DMS114 treated with DMSO at 0.1 percent for 48 hours (cell line): ENCODE data around the gene TSPAN4.

Source experiments
- DNase-seq: peaks from one replicate; lab custom pipeline; 2025; ENCODE audit not compliant: unreplicated experiment; lab: John Stamatoyannopoulos, UW

The TSPAN4 gene

GRCh38 chr11:848380-848931, 5.8 kb downstream of the TSPAN4 start:
- no peak for DNase-seq

- DNase-seq: no peak
Measured at GRCh38 chr11:849104-849824, 6.6 kb downstream of the TSPAN4 start.

- DNase-seq: no peak
Measured at GRCh38 chr11:849951-850774, 7.5 kb downstream of the TSPAN4 start.

GRCh38 chr11:850775-851763, 8.4 kb downstream of the TSPAN4 start:
- no peak for DNase-seq

- no peak for DNase-seq
Measured at GRCh38 chr11:852762-853161, 10.1 kb downstream of the TSPAN4 start.

GRCh38 chr11:853682-854448, 11.2 kb downstream of the TSPAN4 start:
- no peak for DNase-seq

GRCh38 chr11:854601-855329, 12.1 kb downstream of the TSPAN4 start:
- no peak for DNase-seq

- DNase-seq: no peak
Measured at GRCh38 chr11:855330-855674, 12.7 kb downstream of the TSPAN4 start.

GRCh38 chr11:855796-856195, 13.1 kb downstream of the TSPAN4 start:
- no peak for DNase-seq

- no peak for DNase-seq
Measured at GRCh38 chr11:856397-856796, 13.7 kb downstream of the TSPAN4 start.

- DNase-seq: no peak
Measured at GRCh38 chr11:858053-858761, 15.6 kb downstream of the TSPAN4 start.

GRCh38 chr11:858762-859339, 16.2 kb downstream of the TSPAN4 start:
- no peak for DNase-seq

GRCh38 chr11:859394-860131, 16.9 kb downstream of the TSPAN4 start:
- DNase-seq: peak; percentile 24

GRCh38 chr11:860234-861104, 17.8 kb downstream of the TSPAN4 start:
- no peak for DNase-seq

GRCh38 chr11:861105-861479, 18.4 kb downstream of the TSPAN4 start:
- DNase-seq: no peak

- no peak for DNase-seq
Measured at GRCh38 chr11:862081-862661, 19.5 kb downstream of the TSPAN4 start.

- DNase-seq: no peak
Measured at GRCh38 chr11:862696-863022, 20.0 kb downstream of the TSPAN4 start.
